Daoy (cell line): Measurements from ENCODE around the gene RTL1. TPM values are rescaled to one million over a fixed set of nuclear protein-coding genes. Genes with fewer than 3 reads are reported as not detected.

Experiments
- DNase-seq: peaks from one replicate; pipeline ENCODE4 v3.0.0-alpha.2; 2015; ENCODE audit warnings: low read depth
- total RNA-seq: library from RNA; depleted of rRNA; stranded (reverse); fragments of >200 nt; shearing (Covaris generic); gene quantifications from 2 replicates; pipeline ENCODE4 v1.2.3, GENCODE V29; 2014

Gene RTL1
- total RNA-seq, 1 experiment from 2014 or later = not detected

- no peak for DNase-seq
These were observed 36.6 kb downstream of the RTL1 start for GRCh38 chr14:100866666-100867630.

GRCh38 chr14:100865682-100866591 is 37.6 kb downstream of the RTL1 start:
- no peak for DNase-seq

- DNase-seq = no peak
These were observed 38.4 kb downstream of the RTL1 start for GRCh38 chr14:100864960-100865681.

GRCh38 chr14:100864206-100864605 is 39.3 kb downstream of the RTL1 start:
- no peak for DNase-seq

- DNase-seq = no peak
These were observed 40.7 kb downstream of the RTL1 start for GRCh38 chr14:100862793-100863192.

- no peak for DNase-seq
These were observed 41.2 kb downstream of the RTL1 start for GRCh38 chr14:100862277-100862676.

GRCh38 chr14:100861937-100862247 is 41.6 kb downstream of the RTL1 start:
- no peak for DNase-seq

GRCh38 chr14:100861188-100861936 is 42.2 kb downstream of the RTL1 start:
- no peak for DNase-seq

- DNase-seq = no peak
These were observed 42.9 kb downstream of the RTL1 start for GRCh38 chr14:100860556-100861187.

GRCh38 chr14:100859781-100860180 is 43.7 kb downstream of the RTL1 start:
- DNase-seq = no peak

GRCh38 chr14:100858838-100859220 is 44.7 kb downstream of the RTL1 start:
- DNase-seq = no peak

- DNase-seq = no peak
These were observed 45.3 kb downstream of the RTL1 start for GRCh38 chr14:100857923-100858837.

GRCh38 chr14:100857233-100857922 is 46.1 kb downstream of the RTL1 start:
- no peak for DNase-seq

GRCh38 chr14:100856056-100856950 is 47.2 kb downstream of the RTL1 start:
- DNase-seq = no peak

GRCh38 chr14:100855256-100855930 is 48.1 kb downstream of the RTL1 start:
- DNase-seq = no peak

GRCh38 chr14:100854435-100854834 is 49.1 kb downstream of the RTL1 start:
- no peak for DNase-seq

- no peak for DNase-seq
These were observed 51.4 kb downstream of the RTL1 start for GRCh38 chr14:100851946-100852620.
